ENCODE data around the gene CRB2. TPM values are rescaled to one million over a fixed set of nuclear protein-coding genes. Genes with fewer than 3 reads are reported as not detected.

Gene CRB2
- total and polyA plus RNA-seq, 2 of the 4 experiments (the other 2 are of a cell fraction) = not detected

GRCh38 chr9:123336449-123336848 lies 19.5 kb upstream of the CRB2 start:
- Histone ChIP-seq H3K9me1 (ENCODE audit: insufficient read depth, low read length) (no peaks in the 10 kb centered on the region), H2AFZ (replicated peaks; ENCODE audit: low read length, poor library complexity) (no peak overlapping the region), H3K4me3 (ENCODE audit: insufficient read depth, low read depth, low read length) (no peak overlapping the region), H3K4me2 (ENCODE audit: low read depth, low read length) (no peak overlapping the region), H3K4me1 (ENCODE audit: control insufficient read depth, insufficient read depth, low read length) (peaks cover 4% of the 10 kb centered on the region; the same call in 1 of the 2 replicates), H4K8ac (ENCODE audit: low read depth in 2 of 2, low read length in 2 of 2) (no peak overlapping the region), H3K9me3 (ENCODE audit: control insufficient read depth, insufficient read depth, low read length) (no peaks in the 10 kb centered on the region), H3K27ac (ENCODE audit: insufficient read depth, low read length) (no peak overlapping the region), H2AK9ac (replicated peaks; ENCODE audit: low read depth, low read length, poor library complexity) (no peak overlapping the region), H3K9ac (ENCODE audit: low read depth, low read length) (no peak overlapping the region), H3K36me3 (ENCODE audit: control insufficient read depth, insufficient read depth, low read length) (no peaks in the 10 kb centered on the region), H2AK5ac (ENCODE audit: low read depth, low read length) (no peak overlapping the region), H2BK120ac (ENCODE audit: low read depth, low read length) (no peak overlapping the region), H2BK15ac (ENCODE audit: low read depth, low read length) (no peak overlapping the region), H3K27me3 (ENCODE audit: control insufficient read depth, insufficient read depth, low read length) (peaks cover 5% of the 10 kb centered on the region), H3K4ac (ENCODE audit: low read depth, low read length) (no peak overlapping the region), H3K79me1 (ENCODE audit: low read depth in 1 of 2, low read length in 2 of 2) (no peaks in the 10 kb centered on the region), H4K91ac (ENCODE audit: insufficient read depth, low read depth, low read length) (no peak overlapping the region), H2BK5ac (ENCODE audit: low read depth, low read length, poor library complexity, severe bottlenecking) (no peak overlapping the region), H3K23ac (ENCODE audit: low read depth, low read length) (no peak overlapping the region), H3K18ac (ENCODE audit: low read depth, low read length) (no peak overlapping the region), H2BK20ac (ENCODE audit: low read depth, low read length) (no peak overlapping the region), H4K20me1 (ENCODE audit: insufficient read depth, low read length) (no peaks in the 10 kb centered on the region), H3K14ac (replicated peaks; ENCODE audit: low read depth, low read length) (no peak overlapping the region), H4K5ac (ENCODE audit: low read depth, low read length) (no peak overlapping the region), H3K56ac (ENCODE audit: extremely low read depth, insufficient read depth, low read length) (no peak overlapping the region)
- DNase-seq (no peak), ATAC-seq (ENCODE audit: low read depth) (no peak)
- in situ Hi-C loops (cut with MboI; ENCODE audit: low sequenced_read_pairs) (loop anchor here (25.0 kb wide), 1 partner anchor 499 kb away; the partner anchor contains the start of gene PDCL), dilution Hi-C loops (cut with HindIII; ENCODE audit: low sequenced_read_pairs, unreplicated experiment) (no loop called here), intact Hi-C loops (cut with micrococcal nuclease) (loop anchor here (5.0 kb wide), 1 partner anchor 69 kb away; the partner anchor contains the start of gene STRBP)
- no peak for TF ChIP-seq ELK1 (IDR thresholded peaks at IDR 0.05; ENCODE audit: borderline replicate concordance, low read depth, low read length)
- no peak for TF ChIP-seq FOS (IDR thresholded peaks at IDR 0.05; ENCODE audit: low read depth, low read length)
- no peak for TF ChIP-seq MAZ (IDR thresholded peaks at IDR 0.05; ENCODE audit: borderline replicate concordance, low read depth, low read length)
- no peak for TF ChIP-seq BHLHE40 (IDR thresholded peaks at IDR 0.05; ENCODE audit: low read depth, low read length)
- TF ChIP-seq CTCF (conservative IDR thresholded peaks at IDR 0.05; ENCODE audit: low read depth, low read length) = no peak
- TF ChIP-seq NFE2L2 (IDR thresholded peaks at IDR 0.05; ENCODE audit: low read depth, low read length) = no peak
- TF ChIP-seq POLR2A (IDR thresholded peaks at IDR 0.05; ENCODE audit: low read depth, low read length) = no peak
- no peak for TF ChIP-seq MXI1 (IDR thresholded peaks at IDR 0.05; ENCODE audit: borderline replicate concordance, low read depth, low read length)
- TF ChIP-seq MAFK (IDR thresholded peaks at IDR 0.05; ENCODE audit: low read depth, low read length) = no peak
- TF ChIP-seq RFX5 (IDR thresholded peaks at IDR 0.05; ENCODE audit: low read depth, low read length) = no peak
- WGBS, 2 experiments (ENCODE audit: extremely low coverage in 2 of 2, insufficient read length in 1 of 2) = no CpG with 5 or more reads among the region's 3 CpGs
- no TSS peak for BruUV-seq (replicated peaks)
- ChIA-PET CTCF (no interaction called here), POLR2A (ENCODE audit: unreplicated experiment) (no interaction called here)

Data from IMR-90 (cell line).